Loucy (cell line): ENCODE data around the gene CTDSPL.

Experiments used
- H2AFZ ChIP-seq: fragments of 200-600 bp; sonication (generic); 2 replicates; pipeline ENCODE4 v1.6.0; 2016; ENCODE audit warnings: antibody characterized with exemption, mild to moderate bottlenecking, low read length, moderate library complexity
- H3F3A ChIP-seq: fragments of 200-600 bp; 2 replicates; pipeline ENCODE4 v1.6.0; 2016; ENCODE audit warnings: antibody characterized with exemption, low read depth, mild to moderate bottlenecking
- H3K27me3 ChIP-seq: fragments of 200-600 bp; sonication (generic); 2 replicates; pipeline ENCODE4 v1.6.1; 2014; ENCODE audit warnings: low read length, mild to moderate bottlenecking; ENCODE audit not compliant: insufficient read depth, poor library complexity, severe bottlenecking
- H3K36me3 ChIP-seq: fragments of 200-600 bp; sonication (generic); 2 replicates; pipeline ENCODE4 v1.6.1; 2016; ENCODE audit warnings: low read length; ENCODE audit not compliant: insufficient read depth
- H3K4me1 ChIP-seq: fragments of 200-600 bp; sonication (generic); 2 replicates; pipeline ENCODE4 v1.5.1; 2014; ENCODE audit warnings: low read length, mild to moderate bottlenecking; ENCODE audit not compliant: insufficient read depth, poor library complexity, severe bottlenecking
- H3K4me2 ChIP-seq: fragments of 200-600 bp; sonication (generic); 2 replicates; pipeline ENCODE4 v1.6.0; 2014; ENCODE audit warnings: antibody characterized with exemption, low read length, low read depth, mild to moderate bottlenecking; ENCODE audit not compliant: poor library complexity, severe bottlenecking
- H3K4me3 ChIP-seq: fragments of 200-600 bp; sonication (generic); 2 replicates; pipeline ENCODE4 v1.5.1; 2014; ENCODE audit warnings: low read length, mild to moderate bottlenecking, mixed read lengths; ENCODE audit not compliant: poor library complexity, severe bottlenecking
- H3K79me2 ChIP-seq: fragments of 200-600 bp; sonication (generic); 2 replicates; pipeline ENCODE4 v1.6.1; 2014; ENCODE audit warnings: low read length; ENCODE audit not compliant: insufficient read depth
- H3K9ac ChIP-seq: fragments of 200-600 bp; sonication (generic); 2 replicates; pipeline ENCODE4 v1.6.0; 2014; ENCODE audit warnings: mild to moderate bottlenecking, low read depth, low read length, moderate library complexity; ENCODE audit not compliant: poor library complexity, severe bottlenecking
- H3K9me2 ChIP-seq: fragments of 200-600 bp; sonication (generic); replicated peaks from 2 replicates; pipeline ENCODE4 v1.6.1; 2016; ENCODE audit warnings: low read depth, low read length, mixed read lengths
- H3K9me3 ChIP-seq: fragments of 200-600 bp; sonication (generic); 2 replicates; pipeline ENCODE4 v1.6.1; 2014; ENCODE audit warnings: mild to moderate bottlenecking, antibody characterized with exemption, low read length, low read depth; ENCODE audit not compliant: insufficient read depth
- H4K20me1 ChIP-seq: fragments of 200-600 bp; sonication (generic); 2 replicates; pipeline ENCODE4 v1.6.0; 2014; ENCODE audit warnings: antibody characterized with exemption, low read length, mild to moderate bottlenecking; ENCODE audit not compliant: insufficient read depth, poor library complexity, severe bottlenecking
- EZH2phosphoT487 ChIP-seq: fragments of 200-600 bp; IDR thresholded peaks from 2 replicates; pipeline ENCODE4 v1.6.1; 2018; ENCODE audit warnings: antibody characterized with exemption, mild to moderate bottlenecking, moderate library complexity, borderline replicate concordance
- TF ChIP-seq, protein P1 (sequence below): fragments of 200-600 bp; sonication (generic); conservative IDR thresholded peaks from 2 replicates; pipeline ENCODE4 v1.5.1; 2014; ENCODE audit warnings: mild to moderate bottlenecking, antibody characterized with exemption, low read length

Gene CTDSPL

DNA sequence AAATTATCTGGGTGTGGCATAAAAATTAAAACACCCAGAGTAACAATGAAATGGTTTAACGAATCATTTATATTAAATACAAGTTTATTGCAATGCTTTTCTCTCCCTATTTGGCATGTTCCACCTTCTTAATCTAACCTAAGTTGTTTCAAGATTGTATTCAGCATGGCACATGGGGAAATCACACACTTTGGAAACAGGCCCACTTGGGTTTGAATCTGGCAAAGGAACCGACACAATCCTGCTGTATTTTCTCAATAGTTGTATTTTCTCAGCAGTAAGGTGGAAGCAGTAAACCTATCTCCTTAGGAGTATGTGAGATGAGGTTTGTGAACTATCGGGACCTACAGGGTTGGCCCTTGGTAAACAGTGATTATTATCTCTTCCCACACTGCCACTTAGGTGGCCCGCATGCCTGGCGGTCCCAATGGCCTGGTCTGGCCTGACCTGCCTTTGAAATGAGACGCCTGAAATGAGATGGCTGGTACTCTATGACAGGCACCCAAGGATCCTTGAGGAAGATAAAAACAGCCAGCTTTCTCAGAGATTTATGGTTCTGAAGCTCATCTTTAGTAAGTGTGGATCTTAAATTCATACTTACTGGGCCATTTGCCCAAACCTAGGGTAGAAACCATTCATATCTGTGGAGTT is 83.6 kb downstream of the CTDSPL start:
- no peaks in the 10 kb centered on the region for H3K9me3 ChIP-seq
- no peaks in the 10 kb centered on the region for H3K4me1 ChIP-seq
- no peak overlapping the region for H3K9ac ChIP-seq
- H3K36me3 ChIP-seq, result no peaks in the 10 kb centered on the region
- no peak overlapping the region for H3K4me2 ChIP-seq
- no peaks in the 10 kb centered on the region for H3K27me3 ChIP-seq
- no peak overlapping the region for H3K4me3 ChIP-seq
- no peaks in the 10 kb centered on the region for H4K20me1 ChIP-seq
- no peaks in the 10 kb centered on the region for H3F3A ChIP-seq
- H2AFZ ChIP-seq, result no peak overlapping the region
- no peaks in the 10 kb centered on the region for H3K9me2 ChIP-seq
- no peaks in the 10 kb centered on the region for H3K79me2 ChIP-seq
- TF ChIP-seq, protein P1, sequence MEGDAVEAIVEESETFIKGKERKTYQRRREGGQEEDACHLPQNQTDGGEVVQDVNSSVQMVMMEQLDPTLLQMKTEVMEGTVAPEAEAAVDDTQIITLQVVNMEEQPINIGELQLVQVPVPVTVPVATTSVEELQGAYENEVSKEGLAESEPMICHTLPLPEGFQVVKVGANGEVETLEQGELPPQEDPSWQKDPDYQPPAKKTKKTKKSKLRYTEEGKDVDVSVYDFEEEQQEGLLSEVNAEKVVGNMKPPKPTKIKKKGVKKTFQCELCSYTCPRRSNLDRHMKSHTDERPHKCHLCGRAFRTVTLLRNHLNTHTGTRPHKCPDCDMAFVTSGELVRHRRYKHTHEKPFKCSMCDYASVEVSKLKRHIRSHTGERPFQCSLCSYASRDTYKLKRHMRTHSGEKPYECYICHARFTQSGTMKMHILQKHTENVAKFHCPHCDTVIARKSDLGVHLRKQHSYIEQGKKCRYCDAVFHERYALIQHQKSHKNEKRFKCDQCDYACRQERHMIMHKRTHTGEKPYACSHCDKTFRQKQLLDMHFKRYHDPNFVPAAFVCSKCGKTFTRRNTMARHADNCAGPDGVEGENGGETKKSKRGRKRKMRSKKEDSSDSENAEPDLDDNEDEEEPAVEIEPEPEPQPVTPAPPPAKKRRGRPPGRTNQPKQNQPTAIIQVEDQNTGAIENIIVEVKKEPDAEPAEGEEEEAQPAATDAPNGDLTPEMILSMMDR, result no peak
- no peak for TF ChIP-seq EZH2phosphoT487

DNA sequence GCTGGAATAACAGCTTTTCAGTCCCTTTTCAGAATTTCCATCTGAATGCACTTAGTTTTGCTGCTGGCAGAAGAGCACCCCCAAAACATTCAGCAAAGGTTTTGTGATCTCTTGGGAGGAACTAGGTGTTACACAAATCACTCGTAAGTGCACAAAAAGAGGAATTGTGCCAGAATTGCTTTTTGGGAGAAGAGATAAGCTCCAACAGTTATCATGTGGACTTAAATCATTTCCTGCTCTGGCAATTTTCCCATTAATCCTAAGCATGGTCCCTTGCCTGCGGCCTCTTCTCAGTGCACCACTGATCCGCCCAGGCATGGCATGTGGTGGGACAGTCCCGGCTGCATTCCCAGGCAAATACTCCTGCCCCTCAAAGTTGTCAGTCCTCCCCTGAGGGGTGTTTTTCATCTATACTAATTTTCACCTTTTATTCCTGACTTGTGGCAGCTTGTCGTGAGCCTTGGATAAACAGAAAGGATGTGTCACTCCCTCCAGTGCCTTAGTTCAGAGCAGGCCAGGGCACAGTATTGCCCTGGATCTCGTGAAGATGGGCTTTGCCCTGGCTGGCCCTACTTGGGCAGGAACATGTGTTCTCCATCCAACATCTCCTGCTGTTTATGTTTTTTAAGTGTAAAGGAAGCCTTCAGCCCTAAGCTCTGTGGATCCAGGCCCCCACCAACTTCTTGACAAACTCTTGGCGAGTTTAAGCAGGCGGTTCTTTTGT is 84.3 kb downstream of the CTDSPL start:
- Histone ChIP-seq H3K4me2 (no peak overlapping the region), H3K9ac (no peak overlapping the region), H3K79me2 (no peaks in the 10 kb centered on the region), H3F3A (no peaks in the 10 kb centered on the region), H3K4me1 (no peaks in the 10 kb centered on the region), H3K4me3 (no peak overlapping the region), H3K9me2 (no peaks in the 10 kb centered on the region), H3K9me3 (no peaks in the 10 kb centered on the region), H3K36me3 (no peaks in the 10 kb centered on the region), H3K27me3 (no peaks in the 10 kb centered on the region), H4K20me1 (no peaks in the 10 kb centered on the region), H2AFZ (no peak overlapping the region)
- TF ChIP-seq, protein P1, result no peak
- no peak for TF ChIP-seq EZH2phosphoT487

DNA sequence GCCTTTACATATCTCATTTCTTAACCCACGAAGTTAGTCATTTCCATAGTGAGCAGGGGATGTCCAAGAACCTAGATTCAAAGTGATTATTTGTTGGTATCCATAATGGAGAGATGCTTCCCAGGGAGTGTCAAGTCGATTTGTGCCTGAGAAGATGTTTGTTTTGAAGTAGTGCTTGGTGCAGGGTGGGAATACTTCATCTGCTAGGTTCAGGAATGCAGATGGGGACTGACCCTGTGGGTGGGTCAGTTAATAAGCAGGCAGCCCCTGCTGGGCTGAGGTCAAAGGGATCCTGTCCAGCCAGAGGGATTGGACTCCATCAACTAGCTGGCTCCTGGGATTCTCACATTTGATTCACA is 84.8 kb downstream of the CTDSPL start:
- Histone ChIP-seq H3K4me2 (no peak overlapping the region), H3K4me1 (no peaks in the 10 kb centered on the region), H4K20me1 (no peaks in the 10 kb centered on the region), H3K27me3 (no peaks in the 10 kb centered on the region), H3K4me3 (no peak overlapping the region), H3F3A (no peaks in the 10 kb centered on the region), H3K79me2 (no peaks in the 10 kb centered on the region), H3K36me3 (no peaks in the 10 kb centered on the region), H3K9me3 (no peaks in the 10 kb centered on the region), H3K9ac (no peak overlapping the region), H2AFZ (no peak overlapping the region), H3K9me2 (no peaks in the 10 kb centered on the region)
- no peak for TF ChIP-seq EZH2phosphoT487
- TF ChIP-seq, protein P1, result no peak
